OCI-LY7 (cell line): ENCODE results near the gene OSBPL1A.

Experiments
- EZH2phosphoT487 ChIP-seq: fragments of 200-600 bp; sonication (generic); IDR thresholded peaks from 2 replicates; pipeline ENCODE4 v1.6.1; 2018; ENCODE audit warnings: low read depth, borderline replicate concordance, mild to moderate bottlenecking, mixed run types, antibody characterized with exemption, low read length, moderate library complexity, mixed read lengths
- TF ChIP-seq, protein P1 (sequence below): fragments of 200-600 bp; sonication (generic); conservative IDR thresholded peaks from 2 replicates; pipeline ENCODE4 v1.5.1; 2014; ENCODE audit warnings: mild to moderate bottlenecking, antibody characterized with exemption, low read length, moderate library complexity, mixed read lengths

DNA sequence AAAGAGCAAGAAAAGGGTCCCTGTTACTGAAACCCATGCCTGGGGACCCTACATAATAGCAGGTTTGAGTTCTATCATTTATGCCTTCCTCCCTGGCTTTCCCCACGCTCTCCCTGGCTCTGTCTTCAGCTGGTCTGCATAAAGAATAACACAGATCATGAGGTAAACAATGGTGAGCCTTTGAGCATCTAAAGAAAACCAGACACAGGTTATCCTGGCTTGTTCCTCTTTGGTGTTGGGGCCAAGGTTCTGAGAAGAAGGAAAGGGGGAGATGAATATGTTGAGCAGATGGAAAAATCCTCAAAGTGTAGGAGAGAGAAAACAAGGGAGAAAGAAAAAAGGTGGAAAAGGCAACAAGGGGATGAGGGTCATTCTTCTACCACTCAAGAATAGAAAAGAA lies 131.5 kb downstream of the OSBPL1A start:
- TF ChIP-seq, protein P1, sequence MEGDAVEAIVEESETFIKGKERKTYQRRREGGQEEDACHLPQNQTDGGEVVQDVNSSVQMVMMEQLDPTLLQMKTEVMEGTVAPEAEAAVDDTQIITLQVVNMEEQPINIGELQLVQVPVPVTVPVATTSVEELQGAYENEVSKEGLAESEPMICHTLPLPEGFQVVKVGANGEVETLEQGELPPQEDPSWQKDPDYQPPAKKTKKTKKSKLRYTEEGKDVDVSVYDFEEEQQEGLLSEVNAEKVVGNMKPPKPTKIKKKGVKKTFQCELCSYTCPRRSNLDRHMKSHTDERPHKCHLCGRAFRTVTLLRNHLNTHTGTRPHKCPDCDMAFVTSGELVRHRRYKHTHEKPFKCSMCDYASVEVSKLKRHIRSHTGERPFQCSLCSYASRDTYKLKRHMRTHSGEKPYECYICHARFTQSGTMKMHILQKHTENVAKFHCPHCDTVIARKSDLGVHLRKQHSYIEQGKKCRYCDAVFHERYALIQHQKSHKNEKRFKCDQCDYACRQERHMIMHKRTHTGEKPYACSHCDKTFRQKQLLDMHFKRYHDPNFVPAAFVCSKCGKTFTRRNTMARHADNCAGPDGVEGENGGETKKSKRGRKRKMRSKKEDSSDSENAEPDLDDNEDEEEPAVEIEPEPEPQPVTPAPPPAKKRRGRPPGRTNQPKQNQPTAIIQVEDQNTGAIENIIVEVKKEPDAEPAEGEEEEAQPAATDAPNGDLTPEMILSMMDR: no peak
- TF ChIP-seq EZH2phosphoT487: no peak
